ENCODE measurements around the gene SLC34A1. TPM values are rescaled to one million over a fixed set of nuclear protein-coding genes. Genes with fewer than 3 reads are reported as not detected.

The SLC34A1 gene
- polyA plus RNA-seq, 3 donors: not detected

GRCh38 chr5:177365845-177366527 is 18.2 kb upstream of the SLC34A1 start:
- Histone ChIP-seq H3K9me3 (replicated peaks in 1 of 2; ENCODE audit: control insufficient read depth in 1 of 2, insufficient read depth in 1 of 2, low read length in 2 of 2) (no peaks in the 10 kb centered on the region), H4K20me1 (ENCODE audit: insufficient read depth, low read length) (peaks cover 98% of the 10 kb centered on the region), H3K4me3 (replicated peaks in 1 of 3; ENCODE audit: low read depth in 2 of 3, low read length in 3 of 3) (no peak overlapping the region), H3K4me2 (replicated peaks; ENCODE audit: extremely low read depth, low read length, poor library complexity, severe bottlenecking) (no peak overlapping the region), H3K36me3 (replicated peaks in 1 of 2; ENCODE audit: control insufficient read depth in 1 of 2, insufficient read depth in 2 of 2, low read length in 2 of 2) (peaks cover 54 to 62% of the 10 kb centered on the region in 2 donors), H3K9ac (ENCODE audit: insufficient read depth, low read length, poor library complexity, severe bottlenecking) (no peak overlapping the region), H3K27me3 (ENCODE audit: control insufficient read depth in 2 of 2, insufficient read depth in 2 of 2, low read length in 2 of 2) (no peaks in the 10 kb centered on the region), H2AFZ (ENCODE audit: insufficient read depth, low read depth, low read length, poor library complexity, severe bottlenecking) (no peak overlapping the region), H3K79me2 (ENCODE audit: insufficient read depth, low read length) (peaks cover 52% of the 10 kb centered on the region), H3K27ac (ENCODE audit: low read depth in 1 of 2, low read length in 2 of 2) (no peak overlapping the region), H3K4me1 (ENCODE audit: control insufficient read depth in 1 of 2, insufficient read depth in 2 of 2, low read length in 2 of 2) (peaks cover 40 to 62% of the 10 kb centered on the region in 2 donors)
- H3K27me3 Mint-ChIP-seq (ENCODE audit: low read depth in 3 of 3): peaks cover 0 to 3% (median 2%) of the 10 kb centered on the region in 3 donors
- intact Hi-C loops (cut with micrococcal nuclease): no loop called here
- peak overlapping the region in 4 of 7 donors; percentile 13 to 70 (median 30) for H3K27ac Mint-ChIP-seq
- no peak overlapping the region for H3K4me3 Mint-ChIP-seq
- H3K4me1 Mint-ChIP-seq: peaks cover 67% of the 10 kb centered on the region
- peaks cover 40 to 65% of the 10 kb centered on the region in 2 donors for H3K36me3 Mint-ChIP-seq
- TF ChIP-seq CTCF (IDR thresholded peaks at IDR 0.05): no peak
- no peak for DNase-seq
- 98% methylated on average over 7 of the region's 14 CpGs for WGBS (ENCODE audit: insufficient coverage)
- peaks cover 0 to 2% (median 0%) of the 10 kb centered on the region in 7 donors for H3K9me3 Mint-ChIP-seq

GRCh38 chr5:177366528-177367322 is 17.5 kb upstream of the SLC34A1 start:
- Mint-ChIP-seq H3K9me3 (peaks cover 0 to 4% (median 0%) of the 10 kb centered on the region in 7 donors), H3K27ac (peak overlapping the region in 3 of 7 donors; percentile 57 to 70 (median 59)), H3K4me1 (peaks cover 67% of the 10 kb centered on the region), H3K36me3 (peaks cover 44 to 72% of the 10 kb centered on the region in 2 donors), H3K4me3 (peak overlapping the region in 1 of 2 donors; percentile 48), H3K27me3 (ENCODE audit: low read depth in 3 of 3) (peaks cover 0 to 3% (median 2%) of the 10 kb centered on the region in 3 donors)
- 95% methylated on average over 19 of the region's 36 CpGs for WGBS (ENCODE audit: insufficient coverage)
- Histone ChIP-seq H3K27me3 (ENCODE audit: control insufficient read depth in 2 of 2, insufficient read depth in 2 of 2, low read length in 2 of 2) (no peaks in the 10 kb centered on the region), H3K79me2 (ENCODE audit: insufficient read depth, low read length) (peaks cover 47% of the 10 kb centered on the region), H2AFZ (ENCODE audit: insufficient read depth, low read depth, low read length, poor library complexity, severe bottlenecking) (no peak overlapping the region), H3K36me3 (replicated peaks in 1 of 2; ENCODE audit: control insufficient read depth in 1 of 2, insufficient read depth in 2 of 2, low read length in 2 of 2) (peaks cover 61 to 70% of the 10 kb centered on the region in 2 donors), H4K20me1 (ENCODE audit: insufficient read depth, low read length) (peaks cover 98% of the 10 kb centered on the region), H3K9ac (ENCODE audit: insufficient read depth, low read length, poor library complexity, severe bottlenecking) (no peak overlapping the region), H3K4me2 (replicated peaks; ENCODE audit: extremely low read depth, low read length, poor library complexity, severe bottlenecking) (no peak overlapping the region), H3K9me3 (replicated peaks in 1 of 2; ENCODE audit: control insufficient read depth in 1 of 2, insufficient read depth in 1 of 2, low read length in 2 of 2) (no peaks in the 10 kb centered on the region), H3K27ac (ENCODE audit: low read depth in 1 of 2, low read length in 2 of 2) (no peak overlapping the region), H3K4me3 (replicated peaks in 1 of 3; ENCODE audit: low read depth in 2 of 3, low read length in 3 of 3) (no peak overlapping the region), H3K4me1 (ENCODE audit: control insufficient read depth in 1 of 2, insufficient read depth in 2 of 2, low read length in 2 of 2) (peaks cover 40 to 62% of the 10 kb centered on the region in 2 donors)
- no peak for TF ChIP-seq CTCF (IDR thresholded peaks at IDR 0.05)
- intact Hi-C loops (cut with micrococcal nuclease): no loop called here
- no peak for DNase-seq

Measured in CD14-positive monocyte (primary cell).